SK-N-SH (cell line): ENCODE results near the gene SERTAD2. TPM values are rescaled to one million over a fixed set of nuclear protein-coding genes. Genes with fewer than 3 reads are reported as not detected.

ENCODE experiments used
- polyA plus RNA-seq, 3 experiments: library from polyadenylated mRNA; depleted of rRNA; stranded (reverse); fragments of >200 nt; gene quantifications; 2 replicates each; pipeline ENCODE4 v1.2.3, GENCODE V29; 2012

SERTAD2 gene
- polyA plus RNA-seq, 1 of the 3 experiments (the other 2 are of a cell fraction) = 9.1 TPM

Other genes with a start within 250 kb of the SERTAD2 start
- gene LGALSL, start 199.8 kb downstream of the SERTAD2 start, polyA plus RNA-seq (2012; rRNA removed) = 4.9 and 6.5 TPM in 2 replicates
- gene AFTPH, start 129.6 kb downstream of the SERTAD2 start, polyA plus RNA-seq (2012; rRNA removed) = 7.4 and 9.8 TPM in 2 replicates